ENCODE data around the gene DYRK4.

The DYRK4 gene

GRCh38 chr12:4566474-4566873, 4.5 kb downstream of the DYRK4 start:
- no peak for DNase-seq

- DNase-seq, result no peak
Measured at GRCh38 chr12:4567073-4567881, 5.3 kb downstream of the DYRK4 start.

- DNase-seq, result no peak
Measured at GRCh38 chr12:4569261-4569660, 7.3 kb downstream of the DYRK4 start.

- no peak for DNase-seq
Measured at GRCh38 chr12:4572680-4573079, 10.7 kb downstream of the DYRK4 start.

- peak; percentile 11 for DNase-seq
Measured at GRCh38 chr12:4579305-4580102, 17.5 kb downstream of the DYRK4 start.

- DNase-seq, result no peak
Measured at GRCh38 chr12:4580281-4580688, 18.3 kb downstream of the DYRK4 start.

GRCh38 chr12:4584281-4584680, 22.3 kb downstream of the DYRK4 start:
- no peak for DNase-seq

- DNase-seq, result no peak
Measured at GRCh38 chr12:4584896-4585295, 22.9 kb downstream of the DYRK4 start.

GRCh38 chr12:4586500-4586899, 24.5 kb downstream of the DYRK4 start:
- DNase-seq, result no peak

GRCh38 chr12:4587108-4587507, 25.1 kb downstream of the DYRK4 start:
- DNase-seq, result no peak

GRCh38 chr12:4588916-4589315, 26.9 kb downstream of the DYRK4 start:
- no peak for DNase-seq

- DNase-seq, result no peak
Measured at GRCh38 chr12:4589941-4590340, 27.9 kb downstream of the DYRK4 start.

GRCh38 chr12:4591180-4591687, 29.2 kb downstream of the DYRK4 start:
- DNase-seq, result no peak

GRCh38 chr12:4595881-4596280, 33.9 kb downstream of the DYRK4 start:
- no peak for DNase-seq

- no peak for DNase-seq
Measured at GRCh38 chr12:4603421-4603820, 41.4 kb downstream of the DYRK4 start.

GRCh38 chr12:4603946-4604345, 41.9 kb downstream of the DYRK4 start:
- no peak for DNase-seq

- DNase-seq, result peak; percentile 92
Measured at GRCh38 chr12:4604684-4605193, 42.7 kb downstream of the DYRK4 start.

GRCh38 chr12:4607056-4607455, 45.0 kb downstream of the DYRK4 start:
- DNase-seq, result no peak

- no peak for DNase-seq
Measured at GRCh38 chr12:4609071-4609470, 47.1 kb downstream of the DYRK4 start.

- no peak for DNase-seq
Measured at GRCh38 chr12:4610481-4610880, 48.5 kb downstream of the DYRK4 start.

- DNase-seq, result no peak
Measured at GRCh38 chr12:4615667-4616066, 53.7 kb downstream of the DYRK4 start.

- DNase-seq, result no peak
Measured at GRCh38 chr12:4621511-4621910, 59.5 kb downstream of the DYRK4 start.

GRCh38 chr12:4626543-4626942, 64.5 kb downstream of the DYRK4 start:
- no peak for DNase-seq

GRCh38 chr12:4628406-4628805, 66.4 kb downstream of the DYRK4 start:
- DNase-seq, result no peak

Measured in activated CD4-positive, alpha-beta T cell treated with anti-CD3 and anti-CD28 coated beads, Interleukin-2, amount 50 U/mL, for 16 hours (primary cell).